ENCODE data around the gene PHLDA2. TPM values are rescaled to one million over a fixed set of nuclear protein-coding genes. Genes with fewer than 3 reads are reported as not detected.

The PHLDA2 gene
- polyA plus RNA-seq, 1 of the 3 experiments (the other 2 are of a cell fraction): 23.6 TPM

GRCh38 chr11:2949920-2950319, 20.7 kb upstream of the PHLDA2 start:
- POLR2A ChIA-PET: no interaction called here
- H3K36me3 ChIP-seq (replicated peaks in 1 of 2; ENCODE audit: control insufficient read depth in 1 of 2, insufficient read depth in 2 of 2, low read length in 1 of 2): peaks cover 49 to 84% of the 10 kb centered on the region in 2 experiments
- H3K27ac ChIP-seq (ENCODE audit: low read depth in 2 of 2, low read length in 1 of 2): no peak overlapping the region
- no peak overlapping the region for H2AFZ ChIP-seq (ENCODE audit: low read depth)
- H3F3A ChIP-seq (replicated peaks; ENCODE audit: insufficient read depth): peaks cover 32% of the 10 kb centered on the region
- H3K4me3 ChIP-seq (ENCODE audit: low read depth in 2 of 2, low read length in 1 of 2): no peak overlapping the region
- CTCF ChIA-PET: no interaction called here
- no peaks in the 10 kb centered on the region for H3K9me3 ChIP-seq
- no peaks in the 10 kb centered on the region for H3K9me2 ChIP-seq
- no peak for DNase-seq
- no peak overlapping the region for H3K9ac ChIP-seq
- peaks cover 6% of the 10 kb centered on the region; the same call in 1 of the 2 replicates for H4K20me1 ChIP-seq (ENCODE audit: insufficient read depth)
- peaks cover 18 to 36% of the 10 kb centered on the region in 2 experiments for H3K4me1 ChIP-seq (ENCODE audit: control insufficient read depth in 1 of 2, insufficient read depth in 2 of 2, low read depth in 1 of 2, low read length in 1 of 2)
- TF ChIP-seq MEF2A (IDR thresholded peaks at IDR 0.05; ENCODE audit: borderline replicate concordance, low read depth) (no peak), TEAD4 (IDR thresholded peaks at IDR 0.05; ENCODE audit: borderline replicate concordance, insufficient read depth) (no peak), TAF1 (IDR thresholded peaks at IDR 0.05; ENCODE audit: borderline replicate concordance, low read depth, low read length) (no peak), EZH2phosphoT487 (IDR thresholded peaks at IDR 0.05; ENCODE audit: borderline replicate concordance, low read depth) (no peak), GABPA (IDR thresholded peaks at IDR 0.05; ENCODE audit: low read depth) (no peak), FOXJ3 (CRISPR knock-in tag; IDR thresholded peaks at IDR 0.05) (no peak), REST (IDR thresholded peaks at IDR 0.05; ENCODE audit: low read depth, low read length) (no peak), MAX (IDR thresholded peaks at IDR 0.05; ENCODE audit: low read depth) (no peak)
- peaks cover 28% of the 10 kb centered on the region for H3K79me2 ChIP-seq (ENCODE audit: insufficient read depth)
- H3K27me3 ChIP-seq (ENCODE audit: insufficient read depth): no peaks in the 10 kb centered on the region
- H3K4me2 ChIP-seq: no peak overlapping the region
- 89% methylated on average over 7 of the region's 11 CpGs for WGBS (ENCODE audit: low lambda C conversion rate)

GRCh38 chr11:2947744-2948143, 18.5 kb upstream of the PHLDA2 start:
- Histone ChIP-seq H3K79me2 (ENCODE audit: insufficient read depth) (peaks cover 28% of the 10 kb centered on the region), H3K4me3 (ENCODE audit: low read depth in 2 of 2, low read length in 1 of 2) (no peak overlapping the region), H3K36me3 (replicated peaks in 1 of 2; ENCODE audit: control insufficient read depth in 1 of 2, insufficient read depth in 2 of 2, low read length in 1 of 2) (peaks cover 46 to 84% of the 10 kb centered on the region in 2 experiments), H3F3A (replicated peaks; ENCODE audit: insufficient read depth) (peaks cover 27% of the 10 kb centered on the region), H3K27me3 (ENCODE audit: insufficient read depth) (no peaks in the 10 kb centered on the region), H3K9me2 (no peaks in the 10 kb centered on the region), H3K4me2 (no peak overlapping the region), H4K20me1 (ENCODE audit: insufficient read depth) (peaks cover 6% of the 10 kb centered on the region; the same call in 1 of the 2 replicates), H3K4me1 (ENCODE audit: control insufficient read depth in 1 of 2, insufficient read depth in 2 of 2, low read depth in 1 of 2, low read length in 1 of 2) (peaks cover 23 to 32% of the 10 kb centered on the region in 2 experiments), H3K9ac (no peak overlapping the region), H2AFZ (ENCODE audit: low read depth) (no peak overlapping the region), H3K9me3 (no peaks in the 10 kb centered on the region), H3K27ac (ENCODE audit: low read depth in 2 of 2, low read length in 1 of 2) (no peak overlapping the region)
- 92% methylated on average over 11 of the region's 11 CpGs for WGBS (ENCODE audit: low lambda C conversion rate)
- ChIA-PET CTCF (interaction anchor here (1.0 to 1.7 kb wide), 7 partner anchors 8 to 144 kb away, joined by 3 to 6 read pairs (median 4); no protein-coding TSS in a partner anchor), POLR2A (interaction anchor here (0.6 kb wide), 1 partner anchor 15 kb away, joined by 3 read pairs; no protein-coding TSS in a partner anchor)
- no peak for TF ChIP-seq IRF3 (IDR thresholded peaks at IDR 0.05; ENCODE audit: low read depth, low read length)
- no peak for TF ChIP-seq POLR2AphosphoS5 (IDR thresholded peaks at IDR 0.05; ENCODE audit: low read depth, low read length)
- TF ChIP-seq GABPA (IDR thresholded peaks at IDR 0.05; ENCODE audit: low read depth): no peak
- TF ChIP-seq EP300 (IDR thresholded peaks at IDR 0.05; ENCODE audit: borderline replicate concordance in 1 of 2, low read depth in 1 of 2, low read length in 1 of 2): no peak
- no peak for TF ChIP-seq TEAD4 (IDR thresholded peaks at IDR 0.05; ENCODE audit: borderline replicate concordance, insufficient read depth)
- no peak for TF ChIP-seq SMC3 (IDR thresholded peaks at IDR 0.05; ENCODE audit: low read depth, low read length)
- TF ChIP-seq RCOR1 (IDR thresholded peaks at IDR 0.05; ENCODE audit: low read length): no peak
- TF ChIP-seq MEF2A (IDR thresholded peaks at IDR 0.05; ENCODE audit: borderline replicate concordance, low read depth): no peak
- TF ChIP-seq MXI1 (IDR thresholded peaks at IDR 0.05; ENCODE audit: low read depth, low read length): no peak
- no peak for TF ChIP-seq RXRA (IDR thresholded peaks at IDR 0.05; ENCODE audit: borderline replicate concordance, low read depth)
- no peak for TF ChIP-seq TCF12 (IDR thresholded peaks at IDR 0.05)
- TF ChIP-seq FOXM1 (IDR thresholded peaks at IDR 0.05; ENCODE audit: low read depth): no peak
- no peak for TF ChIP-seq RFX5 (IDR thresholded peaks at IDR 0.05; ENCODE audit: low read length)
- no peak for TF ChIP-seq YY1 (IDR thresholded peaks at IDR 0.05; ENCODE audit: low read depth)
- no peak for TF ChIP-seq SIN3A (IDR thresholded peaks at IDR 0.05; ENCODE audit: borderline replicate concordance, low read depth, low read length)
- no peak for TF ChIP-seq RAD21 (IDR thresholded peaks at IDR 0.05; ENCODE audit: low read length)
- TF ChIP-seq CHD2 (IDR thresholded peaks at IDR 0.05; ENCODE audit: low read length, partially characterized antibody): no peak
- DNase-seq: no peak
